DOHH2 (cell line): ENCODE results near the gene ATP2A2.

ENCODE experiments used
- H3F3A ChIP-seq: fragments of 200-600 bp; sonication (generic), shearing (Covaris generic); 2 replicates; pipeline ENCODE4 v1.6.0; 2016; ENCODE audit warnings: antibody characterized with exemption, mild to moderate bottlenecking; ENCODE audit not compliant: control insufficient read depth, insufficient read depth
- H3K27ac ChIP-seq: fragments of 200-600 bp; sonication (generic); 2 replicates; pipeline ENCODE4 v1.5.1; 2014; ENCODE audit warnings: low read depth, mild to moderate bottlenecking, low read length, moderate library complexity
- H3K27me3 ChIP-seq: fragments of 200-600 bp; sonication (generic); 2 replicates; pipeline ENCODE4 v1.6.1; 2014; ENCODE audit warnings: mild to moderate bottlenecking, low read length, mixed read lengths; ENCODE audit not compliant: control insufficient read depth
- H3K36me3 ChIP-seq: fragments of 200-600 bp; sonication (generic); 2 replicates; pipeline ENCODE4 v1.6.1; 2014; ENCODE audit warnings: mild to moderate bottlenecking, low read length, moderate library complexity, mixed read lengths; ENCODE audit not compliant: control insufficient read depth
- H3K4me1 ChIP-seq: fragments of 200-600 bp; sonication (generic); 2 replicates; pipeline ENCODE4 v1.6.1; 2014; ENCODE audit warnings: mild to moderate bottlenecking, low read length, mixed read lengths; ENCODE audit not compliant: control insufficient read depth
- H3K4me2 ChIP-seq: fragments of 200-600 bp; sonication (generic); 2 replicates; pipeline ENCODE4 v1.6.0; 2014; ENCODE audit warnings: mild to moderate bottlenecking, low read length, moderate library complexity
- H3K4me3 ChIP-seq: fragments of 200-600 bp; sonication (generic); 2 replicates; pipeline ENCODE4 v1.5.1; 2014; ENCODE audit warnings: mild to moderate bottlenecking, low read length, mixed read lengths
- H3K79me2 ChIP-seq: fragments of 200-600 bp; sonication (generic); 2 replicates; pipeline ENCODE4 v1.6.1; 2014; ENCODE audit warnings: mild to moderate bottlenecking, low read length, mixed read lengths; ENCODE audit not compliant: control insufficient read depth
- H3K9me2 ChIP-seq: fragments of 200-600 bp; sonication (generic); replicated peaks from 2 replicates; pipeline ENCODE4 v1.6.1; 2014; ENCODE audit warnings: mild to moderate bottlenecking, low read length, mixed read lengths; ENCODE audit not compliant: control insufficient read depth
- H3K9me3 ChIP-seq: fragments of 200-600 bp; sonication (generic); 2 replicates; pipeline ENCODE4 v1.6.1; 2014; ENCODE audit warnings: antibody characterized with exemption, low read length, mixed read lengths; ENCODE audit not compliant: control insufficient read depth, insufficient read depth
- H4K20me1 ChIP-seq: fragments of 200-600 bp; sonication (generic); 2 replicates; pipeline ENCODE4 v1.6.0; 2014; ENCODE audit warnings: low read depth, mild to moderate bottlenecking, antibody characterized with exemption, low read length, moderate library complexity; ENCODE audit not compliant: control insufficient read depth, insufficient read depth
- CTCF ChIP-seq: fragments of 200-600 bp; sonication (generic); IDR thresholded peaks from one replicate; pipeline ENCODE4 v1.5.1; 2014; ENCODE audit warnings: antibody characterized with exemption, mild to moderate bottlenecking, low read depth, low read length; ENCODE audit not compliant: poor library complexity, severe bottlenecking
- EZH2phosphoT487 ChIP-seq: fragments of 200-600 bp; sonication (generic); IDR thresholded peaks from 2 replicates; pipeline ENCODE4 v1.6.1; 2017; ENCODE audit warnings: borderline replicate concordance, mild to moderate bottlenecking, antibody characterized with exemption, low read length, moderate library complexity, mixed read lengths

The ATP2A2 gene

GRCh38 chr12:110289044-110289710 lies 8.1 kb downstream of the ATP2A2 start:
- no peaks in the 10 kb centered on the region for H3K27me3 ChIP-seq
- peaks cover 96% of the 10 kb centered on the region for H3K36me3 ChIP-seq
- H3K9me2 ChIP-seq, result no peaks in the 10 kb centered on the region
- no peak overlapping the region for H3K27ac ChIP-seq
- H4K20me1 ChIP-seq, result peaks cover 30% of the 10 kb centered on the region
- H3K9me3 ChIP-seq, result no peaks in the 10 kb centered on the region
- TF ChIP-seq CTCF (no peak), EZH2phosphoT487 (no peak)
- no peaks in the 10 kb centered on the region for H3F3A ChIP-seq
- H3K79me2 ChIP-seq, result peaks cover 97% of the 10 kb centered on the region
- no peak overlapping the region for H3K4me3 ChIP-seq
- peaks cover 23% of the 10 kb centered on the region for H3K4me1 ChIP-seq
- no peak overlapping the region for H3K4me2 ChIP-seq

GRCh38 chr12:110289711-110290078 lies 8.6 kb downstream of the ATP2A2 start:
- no peaks in the 10 kb centered on the region for H3F3A ChIP-seq
- no peaks in the 10 kb centered on the region for H3K9me2 ChIP-seq

GRCh38 chr12:110301065-110301806 lies 20.2 kb downstream of the ATP2A2 start:
- no peaks in the 10 kb centered on the region for H3K27me3 ChIP-seq
- H3K4me1 ChIP-seq, result no peaks in the 10 kb centered on the region; the same call in 1 of the 2 replicates
- peaks cover 8% of the 10 kb centered on the region; the same call in 1 of the 2 replicates for H3F3A ChIP-seq
- H3K79me2 ChIP-seq, result peaks cover 99% of the 10 kb centered on the region
- H3K4me3 ChIP-seq, result no peak overlapping the region
- H3K27ac ChIP-seq, result no peak overlapping the region
- no peaks in the 10 kb centered on the region for H3K9me3 ChIP-seq
- H4K20me1 ChIP-seq, result 0 out of 2 replicates have a peak, but pooled peaks cover 12% of the 10 kb centered on the region
- TF ChIP-seq CTCF, result no peak
- no peak for TF ChIP-seq EZH2phosphoT487
- no peaks in the 10 kb centered on the region for H3K9me2 ChIP-seq
- no peak overlapping the region for H3K4me2 ChIP-seq
- H3K36me3 ChIP-seq, result peaks cover 86% of the 10 kb centered on the region

More at GRCh38 chr12:110289711-110290078, 8.6 kb downstream of the ATP2A2 start:
- no peaks in the 10 kb centered on the region for H3K9me3 ChIP-seq
- peaks cover 28% of the 10 kb centered on the region for H4K20me1 ChIP-seq
- peaks cover 97% of the 10 kb centered on the region for H3K79me2 ChIP-seq
- H3K27me3 ChIP-seq, result no peaks in the 10 kb centered on the region
- H3K36me3 ChIP-seq, result peaks cover 96% of the 10 kb centered on the region
- H3K4me2 ChIP-seq, result no peak overlapping the region
- H3K27ac ChIP-seq, result no peak overlapping the region
- H3K4me1 ChIP-seq, result peaks cover 18% of the 10 kb centered on the region
- no peak overlapping the region for H3K4me3 ChIP-seq
- TF ChIP-seq EZH2phosphoT487, result no peak
- no peak for TF ChIP-seq CTCF
